AG04449 (cell line): Measurements from ENCODE around the gene TRAM2.

Source experiments
- CTCF ChIA-PET: fragments of 350-600 bp; formaldehyde crosslinking; extraction: SDS; loops from one replicate; lab custom pipeline; 2021; ENCODE audit warnings: antibody characterized with exemption; lab: Yijun Ruan, JAX
- POLR2A ChIA-PET: fragments of 400-600, 350-600 bp; formaldehyde crosslinking; extraction: SDS; loops from one replicate; lab custom pipeline; 2020; ENCODE audit warnings: antibody characterized with exemption, inconsistent platforms; lab: Yijun Ruan, JAX
- DNase-seq: peaks from one replicate; pipeline ENCODE4 v3.0.0-alpha.2; 2010; ENCODE audit warnings: low read depth, low spot score
- H3K4me3 ChIP-seq: 2 replicates; pipeline ENCODE4 v1.5.1; 2011; ENCODE audit warnings: low read depth, mild to moderate bottlenecking, control low read depth, low read length
- CTCF ChIP-seq: IDR thresholded peaks from one replicate; pipeline ENCODE4 v1.5.1; 2011; ENCODE audit warnings: mild to moderate bottlenecking, moderate library complexity, low read length, control low read depth, inconsistent platforms; ENCODE audit not compliant: insufficient read depth; ENCODE audit errors: missing control alignments

Gene TRAM2

GRCh38 chr6:52576054-52576391, 837 bp downstream of the TRAM2 start:
- ChIA-PET POLR2A (interaction anchor here (0.8 to 3.3 kb wide), 17 partner anchors 9 to 155 kb away, joined by 3 to 36 read pairs (median 5); partner anchors contain the start of gene EFHC1), CTCF (interaction anchor here (0.8 to 6.5 kb wide), 33 partner anchors 8 to 162 kb away, joined by 3 to 60 read pairs (median 5); no protein-coding TSS in a partner anchor)
- TF ChIP-seq CTCF = no peak
- no peak for DNase-seq
- peak overlapping the region; percentile 95 for H3K4me3 ChIP-seq

- CTCF ChIA-PET = interaction anchor here (0.8 to 6.5 kb wide), 33 partner anchors 8 to 168 kb away, joined by 3 to 60 read pairs (median 4); no protein-coding TSS in a partner anchor
- no peak for TF ChIP-seq CTCF
- no peak for DNase-seq
- H3K4me3 ChIP-seq = peak overlapping the region; percentile 95
- POLR2A ChIA-PET = interaction anchor here (0.6 to 3.3 kb wide), 15 partner anchors 9 to 168 kb away, joined by 3 to 36 read pairs (median 4); no protein-coding TSS in a partner anchor
Observed at GRCh38 chr6:52575502-52575892, 1.4 kb downstream of the TRAM2 start.

DNA sequence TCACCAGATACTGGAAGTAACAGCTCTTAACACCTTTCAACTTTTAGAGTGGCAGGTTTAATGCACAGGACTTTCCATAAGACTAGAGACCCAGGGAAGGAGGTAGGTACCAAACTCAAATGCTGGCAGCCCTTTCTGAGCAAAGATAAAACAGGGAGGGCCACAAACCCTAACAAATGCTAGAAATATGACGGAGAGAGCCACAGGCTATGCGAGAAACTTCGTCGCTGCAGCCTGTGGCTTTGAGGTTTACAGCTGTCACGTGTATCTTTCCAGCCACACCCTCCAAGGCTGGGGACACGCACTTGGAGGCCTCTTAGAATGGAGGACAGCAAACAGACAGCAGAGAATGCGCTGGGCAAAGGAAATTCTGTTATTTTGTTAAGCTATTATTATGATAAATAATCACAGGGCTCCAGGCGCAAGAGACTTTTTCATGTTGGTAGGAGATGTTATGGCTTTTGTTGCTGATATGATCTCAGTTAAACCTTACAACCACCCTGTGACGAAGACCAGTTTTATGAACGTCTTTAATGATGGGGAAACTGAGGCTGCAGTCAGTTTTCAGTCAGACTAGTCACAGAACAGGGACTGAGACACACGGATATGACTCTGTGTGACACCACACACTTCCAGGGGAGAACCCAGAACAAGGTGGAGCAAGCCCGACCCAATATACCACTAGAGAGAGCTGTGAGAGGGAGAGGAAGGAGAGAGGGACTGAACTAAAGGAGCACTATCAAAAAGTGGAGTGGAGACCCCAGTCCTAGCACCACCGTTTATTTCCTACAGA, 2.0 kb downstream of the TRAM2 start:
- peak overlapping the region; percentile 95 for H3K4me3 ChIP-seq
- CTCF ChIA-PET = interaction anchor here (0.8 to 6.5 kb wide), 27 partner anchors 8 to 167 kb away, joined by 3 to 60 read pairs (median 5); no protein-coding TSS in a partner anchor
- POLR2A ChIA-PET = interaction anchor here (0.6 to 3.3 kb wide), 14 partner anchors 8 to 167 kb away, joined by 3 to 36 read pairs (median 4); no protein-coding TSS in a partner anchor
- DNase-seq = no peak
- TF ChIP-seq CTCF = no peak

DNA sequence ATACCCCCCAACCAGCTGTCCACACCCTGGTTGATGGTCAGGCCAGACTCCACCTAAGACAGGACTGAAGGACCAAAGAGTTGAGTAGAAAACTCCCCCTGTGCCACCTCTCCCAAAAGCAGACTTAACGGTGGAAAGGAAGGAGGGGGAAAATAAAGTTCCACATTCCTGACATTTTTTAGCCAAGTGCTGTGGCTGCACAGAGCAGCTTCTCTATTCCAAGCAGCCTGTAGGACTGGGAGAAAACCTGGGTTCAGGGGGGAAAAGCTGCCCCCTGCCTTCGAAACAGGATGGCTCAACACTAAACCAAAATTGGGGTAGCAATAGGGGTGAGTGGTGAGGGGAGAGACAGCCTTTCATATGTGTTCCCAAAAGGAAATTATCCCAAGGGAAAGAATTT, 3.6 kb downstream of the TRAM2 start:
- H3K4me3 ChIP-seq = peak overlapping the region; percentile 95
- no peak for DNase-seq
- CTCF ChIA-PET = interaction anchor here (1.1 to 6.5 kb wide), 9 partner anchors 10 to 161 kb away, joined by 3 to 60 read pairs (median 5); no protein-coding TSS in a partner anchor
- TF ChIP-seq CTCF = peak; percentile 27
- POLR2A ChIA-PET = interaction anchor here (0.6 to 1.7 kb wide), 5 partner anchors 22 to 61 kb away, joined by 3 to 5 read pairs (median 4); no protein-coding TSS in a partner anchor

- DNase-seq = no peak
- H3K4me3 ChIP-seq = peak overlapping the region; percentile 95
- POLR2A ChIA-PET = interaction anchor here (1.1 to 1.7 kb wide), 3 partner anchors 21 to 153 kb away, joined by 3 to 5 read pairs (median 4); partner anchors contain the start of gene EFHC1
- CTCF ChIA-PET = interaction anchor here (0.7 to 6.5 kb wide), 8 partner anchors 20 to 160 kb away, joined by 3 to 60 read pairs (median 6); no protein-coding TSS in a partner anchor
- no peak for TF ChIP-seq CTCF
Observed at GRCh38 chr6:52572536-52572935, 4.3 kb downstream of the TRAM2 start.
